Suppressor macrophage (primary cell): ENCODE data around the gene RFXAP.

Source experiments
- DNase-seq, 4 experiments: peaks; one replicate each; pipeline ENCODE4 v3.0.0-alpha.2; 2020 to 2022
- total RNA-seq, 17 experiments: gene quantifications; one replicate each; lab custom pipeline; 2026; ENCODE audit warnings: mixed read lengths in 6 of 17, inconsistent platforms in 3 of 17; lab: John Stamatoyannopoulos, UW

RFXAP gene, protein sequence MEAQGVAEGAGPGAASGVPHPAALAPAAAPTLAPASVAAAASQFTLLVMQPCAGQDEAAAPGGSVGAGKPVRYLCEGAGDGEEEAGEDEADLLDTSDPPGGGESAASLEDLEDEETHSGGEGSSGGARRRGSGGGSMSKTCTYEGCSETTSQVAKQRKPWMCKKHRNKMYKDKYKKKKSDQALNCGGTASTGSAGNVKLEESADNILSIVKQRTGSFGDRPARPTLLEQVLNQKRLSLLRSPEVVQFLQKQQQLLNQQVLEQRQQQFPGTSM
- total RNA-seq, result 0.14 to 3.4 (median 1.8) reads per million in 17 experiments

DNA sequence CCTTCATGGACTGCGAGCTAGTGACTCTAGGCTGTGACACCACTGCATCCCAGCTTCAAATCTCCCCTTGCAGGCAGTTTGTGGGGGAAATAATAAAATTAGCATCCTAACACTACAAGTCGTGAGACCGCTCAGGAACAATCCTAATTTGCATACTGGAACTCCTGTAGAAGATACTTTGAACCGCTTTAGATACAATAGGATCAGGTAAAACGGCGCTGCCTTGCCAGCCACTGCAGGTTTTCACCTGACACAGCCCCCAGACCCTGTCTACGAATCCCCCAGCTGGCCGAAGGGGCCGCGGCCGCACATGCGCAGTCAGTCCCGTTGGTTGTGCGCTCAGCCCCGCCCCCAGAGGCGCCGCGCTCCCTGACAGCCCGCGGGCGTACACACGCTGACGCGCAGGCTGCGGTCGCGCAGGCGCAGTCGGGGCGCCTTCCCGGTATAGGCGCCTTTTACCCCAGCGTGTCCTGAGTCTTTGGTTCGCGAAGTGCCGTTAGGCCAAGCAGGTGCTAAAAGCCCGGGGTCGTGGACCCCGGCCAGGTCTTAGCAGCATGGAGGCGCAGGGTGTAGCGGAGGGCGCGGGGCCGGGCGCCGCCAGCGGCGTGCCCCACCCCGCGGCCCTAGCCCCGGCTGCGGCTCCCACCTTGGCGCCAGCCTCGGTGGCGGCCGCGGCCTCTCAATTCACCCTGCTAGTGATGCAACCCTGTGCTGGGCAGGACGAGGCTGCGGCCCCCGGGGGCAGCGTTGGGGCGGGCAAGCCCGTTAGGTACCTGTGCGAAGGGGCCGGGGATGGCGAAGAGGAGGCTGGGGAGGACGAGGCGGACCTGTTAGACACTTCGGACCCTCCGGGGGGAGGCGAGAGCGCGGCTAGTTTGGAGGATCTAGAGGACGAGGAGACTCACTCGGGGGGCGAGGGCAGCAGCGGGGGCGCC is at the start of gene RFXAP:
TSS of gene RFXAP (plus strand) at position 419 of the 935 bp plus-strand sequence. CDS start at position 555, 136 bp downstream.
- DNase-seq, result peak; percentile 95 to 98 (median 96)

GRCh38 chr13:36769545-36769944 is 49.5 kb upstream of the RFXAP start:
- DNase-seq, result no peak

- no peak for DNase-seq
Observed at GRCh38 chr13:36770741-36771140, 48.3 kb upstream of the RFXAP start.

DNA sequence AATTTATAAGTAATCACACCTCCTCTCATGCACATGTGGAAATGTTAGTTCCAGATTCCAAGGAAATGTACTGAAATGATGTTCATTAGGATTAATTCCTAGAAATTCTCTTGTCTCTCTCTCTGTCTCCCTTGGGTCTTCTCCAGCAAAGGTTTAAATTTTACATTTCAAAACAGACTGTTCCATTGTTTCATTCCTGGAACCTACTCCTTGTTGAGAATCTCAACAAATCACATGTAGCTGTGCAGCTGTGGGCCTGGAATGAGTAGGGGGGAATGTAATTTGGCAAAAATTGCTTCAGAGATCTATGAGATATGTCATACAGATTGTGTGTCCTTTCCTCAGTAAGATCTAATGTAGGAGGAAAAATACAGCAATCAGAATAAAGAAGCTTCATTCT is 46.2 kb upstream of the RFXAP start:
- no peak for DNase-seq

- DNase-seq, result no peak
Observed at GRCh38 chr13:36774931-36775330, 44.1 kb upstream of the RFXAP start.

GRCh38 chr13:36776175-36776574 is 42.8 kb upstream of the RFXAP start:
- no peak for DNase-seq

DNA sequence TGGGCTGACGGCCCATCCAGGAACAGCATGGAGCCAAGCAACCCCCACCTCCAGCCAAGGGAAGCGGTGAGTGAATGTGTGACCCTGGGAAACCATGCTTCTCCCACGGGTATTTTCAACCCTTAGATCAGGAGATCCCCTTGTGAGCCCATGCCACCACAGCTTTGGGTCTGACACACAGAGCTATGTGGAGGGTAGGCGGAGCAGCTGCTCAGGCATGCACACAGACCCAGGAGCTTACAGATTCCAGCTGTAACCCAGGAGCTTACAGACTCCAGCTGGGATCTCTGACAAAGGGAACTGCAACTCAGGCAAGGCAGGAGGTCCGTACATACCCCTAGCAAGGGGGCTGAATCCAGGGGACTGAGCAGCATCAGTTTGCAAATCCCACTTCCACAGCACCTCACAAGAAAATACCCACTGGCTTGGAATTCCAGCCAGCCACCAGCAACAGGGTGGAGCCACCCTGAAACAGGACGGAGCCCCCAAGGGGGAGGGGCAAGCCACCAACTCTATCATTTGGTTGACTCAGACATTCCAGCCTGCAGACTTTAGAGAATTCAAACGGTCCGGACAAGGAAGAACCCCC is 40.8 kb upstream of the RFXAP start:
- DNase-seq, result no peak

GRCh38 chr13:36783890-36784289 is 35.1 kb upstream of the RFXAP start:
- no peak for DNase-seq

GRCh38 chr13:36786175-36786574 is 32.8 kb upstream of the RFXAP start:
- peak in 2 of 4 experiments; percentile 17 to 27 for DNase-seq

DNA sequence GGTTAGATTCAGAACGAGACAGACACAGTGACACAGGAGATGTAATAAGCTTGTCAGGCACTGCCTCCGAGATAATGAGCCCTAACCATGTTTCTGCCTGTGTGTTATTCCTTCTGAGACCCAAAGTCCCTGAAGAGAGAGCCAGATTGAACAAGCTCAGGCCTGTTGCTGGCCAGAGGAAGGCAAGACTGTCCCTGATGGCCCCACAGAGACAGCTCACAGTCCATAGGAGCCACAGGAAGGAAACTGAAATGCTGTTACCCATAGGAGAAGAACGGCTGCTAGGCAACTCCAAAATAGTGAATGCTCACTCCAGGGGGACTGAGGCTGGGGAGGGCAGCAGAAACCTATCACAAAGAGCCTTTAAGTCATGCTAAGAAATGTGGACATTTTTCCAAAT is 31.8 kb upstream of the RFXAP start:
- DNase-seq, result no peak

DNA sequence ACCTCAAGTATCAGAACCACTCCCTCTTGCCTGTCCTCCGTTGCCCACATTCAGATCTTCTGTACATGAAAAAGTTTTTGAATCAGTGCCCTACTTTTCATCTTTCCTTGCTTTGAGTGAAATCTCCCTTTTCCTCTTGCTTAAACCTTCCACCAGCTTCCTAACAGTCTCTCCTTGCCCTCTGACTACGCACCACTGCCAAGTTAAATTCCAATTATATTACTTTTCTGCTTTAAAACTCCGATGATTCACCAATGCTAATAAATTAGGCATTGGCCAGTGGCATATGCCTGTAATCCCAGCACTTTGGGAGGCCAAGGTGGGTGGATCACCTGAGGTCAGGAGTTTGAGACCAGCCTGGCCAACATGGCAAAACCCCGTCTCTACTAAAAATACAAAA is 30.7 kb upstream of the RFXAP start:
- DNase-seq, result no peak

- no peak for DNase-seq
Observed at GRCh38 chr13:36789061-36789460, 30.0 kb upstream of the RFXAP start.

GRCh38 chr13:36789730-36790129 is 29.3 kb upstream of the RFXAP start:
- no peak for DNase-seq

DNA sequence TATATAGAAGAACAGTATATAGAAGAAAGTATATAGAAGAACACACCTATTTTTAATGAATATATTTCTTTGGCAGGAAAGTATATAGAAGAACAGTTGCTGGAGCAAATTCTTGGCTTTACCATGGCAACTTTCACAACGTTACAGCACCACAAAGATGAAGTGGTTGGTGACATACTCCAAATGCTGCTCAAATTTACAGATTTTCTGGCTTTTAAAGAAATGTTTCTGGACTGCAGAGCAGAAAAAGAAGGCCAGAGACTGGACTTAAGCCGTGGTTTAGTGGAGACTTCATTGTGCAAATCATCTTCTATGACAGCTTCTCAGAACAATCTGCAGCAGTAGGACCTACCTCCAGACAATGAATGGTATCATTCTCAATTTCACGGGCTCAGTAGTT is 24.3 kb upstream of the RFXAP start:
- no peak for DNase-seq

GRCh38 chr13:36795463-36795862 is 23.6 kb upstream of the RFXAP start:
- no peak for DNase-seq

DNA sequence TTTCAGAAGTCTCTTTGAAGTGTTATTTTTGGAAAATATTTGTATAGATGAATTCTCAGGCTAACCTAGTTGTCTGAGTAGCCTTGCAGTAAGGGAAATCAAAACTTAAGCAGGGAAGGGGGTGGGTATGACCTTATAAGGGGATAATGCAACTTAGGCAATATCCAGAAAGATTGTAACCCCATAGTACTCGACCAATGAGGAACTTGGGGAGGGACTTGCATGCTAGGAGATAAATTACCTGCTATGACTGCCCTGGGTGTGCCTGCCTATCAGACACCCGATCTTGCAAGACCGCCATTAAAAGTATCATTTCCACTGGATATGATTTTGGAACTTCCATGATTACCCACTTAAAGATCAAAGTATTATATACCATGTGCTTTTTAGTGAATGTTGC is 23.0 kb upstream of the RFXAP start:
- DNase-seq, result no peak

DNA sequence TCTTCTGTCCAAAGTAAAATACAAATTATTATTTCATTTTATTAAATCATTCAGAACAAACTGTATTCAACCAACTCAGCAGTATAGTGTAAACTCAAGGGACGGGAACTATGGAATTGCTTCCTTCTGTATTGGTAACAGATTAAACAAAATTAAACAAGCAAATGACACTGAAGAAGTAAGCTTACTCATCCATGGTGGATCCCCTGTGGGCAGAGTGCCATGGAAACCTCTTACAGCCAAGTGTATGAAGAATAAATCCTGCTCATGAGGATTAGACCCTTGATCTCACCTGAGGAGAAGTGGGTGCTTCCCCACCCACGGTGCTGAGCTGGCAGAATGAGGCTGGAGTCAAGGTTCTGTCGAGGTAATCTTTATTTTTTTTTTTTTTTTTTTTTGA is 18.0 kb upstream of the RFXAP start:
- no peak for DNase-seq

GRCh38 chr13:36804588-36804987 is 14.4 kb upstream of the RFXAP start:
- no peak for DNase-seq

DNA sequence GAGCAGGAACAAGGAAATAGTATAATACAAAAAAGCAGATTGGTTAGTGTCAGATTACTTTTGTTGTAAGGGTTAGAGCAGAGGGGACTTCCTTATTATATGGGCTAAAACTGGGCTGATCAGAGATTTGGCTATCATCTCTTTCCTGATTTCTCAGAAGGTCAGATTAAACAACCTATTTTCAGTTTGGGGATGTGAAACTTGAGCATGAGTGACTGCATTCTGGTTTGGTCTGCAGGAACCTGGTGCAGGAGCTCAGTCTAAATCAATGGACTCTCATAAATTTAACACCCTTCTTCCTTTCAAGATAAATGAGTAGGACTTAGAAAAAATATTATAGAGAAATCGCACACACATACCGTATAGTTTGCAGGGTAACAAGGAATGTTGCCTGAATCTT is 12.9 kb upstream of the RFXAP start:
- DNase-seq, result peak in 2 of 4 experiments; percentile 3 to 7

GRCh38 chr13:36807616-36808015 is 11.4 kb upstream of the RFXAP start:
- DNase-seq, result no peak

- no peak for DNase-seq
Observed at GRCh38 chr13:36813225-36813624, 5.8 kb upstream of the RFXAP start.

DNA sequence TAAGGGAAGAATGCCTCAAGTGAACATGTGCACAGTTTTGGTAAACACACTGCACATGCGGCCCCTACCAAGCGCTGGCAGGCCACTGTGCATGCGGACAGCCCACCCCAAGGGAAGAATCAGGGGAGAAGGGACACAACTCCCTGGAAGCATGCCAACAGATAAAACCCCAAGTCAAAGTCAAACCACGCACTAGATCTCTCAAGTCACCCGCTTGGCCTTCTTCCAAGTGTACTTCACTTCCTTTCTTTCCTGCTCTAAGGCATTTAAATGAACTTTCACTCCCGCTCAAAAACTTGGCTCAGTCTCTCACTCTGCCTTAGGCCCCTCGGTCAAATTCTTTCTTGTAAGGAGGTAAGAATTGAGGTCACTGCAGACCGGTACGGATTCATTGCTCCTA is 4.6 kb upstream of the RFXAP start:
- DNase-seq, result peak; percentile 29 to 56 (median 44)

DNA sequence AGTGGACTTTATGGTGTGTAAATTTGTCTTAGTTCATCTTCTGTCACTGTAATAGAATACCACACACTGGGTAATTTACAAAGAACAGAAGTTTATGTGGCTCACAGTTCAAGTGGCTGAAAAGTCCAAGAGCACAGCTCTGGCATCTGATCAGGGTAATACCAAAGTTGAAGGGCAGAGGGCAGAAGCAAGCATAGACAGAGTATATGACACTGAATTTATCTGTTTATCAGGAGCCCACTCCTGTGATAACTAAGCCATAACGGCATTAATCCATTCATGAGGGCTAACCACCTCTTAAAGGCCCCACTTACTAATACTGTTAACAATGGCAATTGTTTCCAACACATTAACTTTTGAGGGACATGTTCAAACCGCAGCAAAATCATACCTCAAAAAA is 4.0 kb upstream of the RFXAP start:
- DNase-seq, result peak in 3 of 4 experiments; percentile 23 to 25 (median 23)
